H1 (cell line): ENCODE results near the gene CPXM2. TPM values are rescaled to one million over a fixed set of nuclear protein-coding genes. Genes with fewer than 3 reads are reported as not detected.

Experiments
- CTCF ChIA-PET: fragments of 300-600 bp; sonication (Branson Sonifier 250); formaldehyde crosslinking; loops from one replicate; lab custom pipeline; 2021; ENCODE audit not compliant: partially characterized antibody; lab: Charles Lee
- POLR2A ChIA-PET: fragments of 300-600 bp; sonication (Branson Sonifier 250); formaldehyde crosslinking; loops from one replicate; lab custom pipeline; 2021; ENCODE audit warnings: inconsistent platforms; ENCODE audit not compliant: partially characterized antibody; lab: Charles Lee
- DNase-seq, 2 experiments: peaks; one replicate each; pipeline versions ENCODE4 v3.0.0 to v3.0.0-alpha.2; 2010 to 2022; ENCODE audit warnings: low spot score in 2 of 2, low read depth in 1 of 2, mixed read lengths in 1 of 2
- FAIRE-seq: peaks from 2 replicates; lab custom pipeline; 2011; peaks lifted over from hg19 to GRCh38; lab: Jason Lieb, UNC
- H2AFZ ChIP-seq: 2 replicates; pipeline ENCODE4 v1.8.1; 2012; ENCODE audit warnings: low read length, inconsistent platforms
- H2AK5ac ChIP-seq: 2 replicates; pipeline ENCODE4 v1.6.1; 2013; ENCODE audit warnings: low read depth, low read length
- H2BK120ac ChIP-seq: replicated peaks from 2 replicates; pipeline ENCODE3; 2013; ENCODE audit warnings: low read depth, low read length, inconsistent platforms
- H2BK12ac ChIP-seq: 2 replicates; pipeline ENCODE4 v1.6.1; 2013; ENCODE audit warnings: low read depth, low read length
- H2BK15ac ChIP-seq: 2 replicates; pipeline ENCODE4 v1.6.1; 2013; ENCODE audit warnings: low read length
- H2BK20ac ChIP-seq: 2 replicates; pipeline ENCODE4 v1.6.1; 2013; ENCODE audit warnings: low read length
- H2BK5ac ChIP-seq: 2 replicates; pipeline ENCODE4 v1.6.1; 2013; ENCODE audit warnings: low read depth, low read length
- H3K14ac ChIP-seq: 2 replicates; pipeline ENCODE4 v1.6.1; 2013; ENCODE audit warnings: inconsistent platforms; ENCODE audit not compliant: insufficient read length
- H3K18ac ChIP-seq: 2 replicates; pipeline ENCODE4 v1.6.1; 2013; ENCODE audit warnings: low read length; ENCODE audit errors: extremely low read depth
- H3K23ac ChIP-seq: 2 replicates; pipeline ENCODE4 v1.6.1; 2013; ENCODE audit warnings: inconsistent platforms; ENCODE audit not compliant: insufficient read length
- H3K23me2 ChIP-seq: 2 replicates; pipeline ENCODE4 v1.6.1; 2013; ENCODE audit warnings: low read depth, low read length
- H3K27ac ChIP-seq: 2 replicates; pipeline ENCODE4 v1.6.1; 2011; ENCODE audit warnings: low read depth, low read length, inconsistent platforms
- H3K27me3 ChIP-seq, 4 experiments: replicated peaks in 1 of 4; 1 replicate in 1 of 4; 2 replicates in 3 of 4; pipeline versions ENCODE4 v1.6.1 to v1.8.1; 2011 to 2013; ENCODE audit warnings: low read length in 3 of 4, mild to moderate bottlenecking in 3 of 4, inconsistent platforms in 2 of 4, mixed read lengths in 2 of 4, moderate library complexity in 1 of 4; ENCODE audit not compliant: control insufficient read depth in 3 of 4, insufficient read depth in 3 of 4; ENCODE audit errors: extremely low read depth in 1 of 4
- H3K36me3 ChIP-seq, 4 experiments: 2 replicates each; pipeline versions ENCODE4 v1.6.1 to v1.8.1; 2011 to 2013; ENCODE audit warnings: mild to moderate bottlenecking in 4 of 4, low read length in 3 of 4, moderate library complexity in 2 of 4, control low read depth in 1 of 4, inconsistent platforms in 1 of 4; ENCODE audit not compliant: insufficient read depth in 4 of 4, control insufficient read depth in 2 of 4
- H3K4ac ChIP-seq: replicated peaks from 2 replicates; pipeline ENCODE3; 2013; ENCODE audit warnings: low read length, low read depth, mixed read lengths, inconsistent platforms; ENCODE audit not compliant: insufficient read length
- H3K4me1 ChIP-seq, 4 experiments: replicated peaks in 1 of 4; 1 replicate in 1 of 4; 2 replicates in 3 of 4; pipeline versions ENCODE4 v1.6.1 to v1.8.1; 2011 to 2013; ENCODE audit warnings: low read length in 3 of 4, inconsistent platforms in 2 of 4, mixed read lengths in 1 of 4; ENCODE audit not compliant: insufficient read depth in 4 of 4, control insufficient read depth in 3 of 4
- H3K4me2 ChIP-seq, 2 experiments: 2 replicates each; pipeline versions ENCODE4 v1.6.1 to v1.8.1; 2011 to 2013; ENCODE audit warnings: low read depth in 2 of 2, low read length in 2 of 2, control low read depth in 1 of 2, inconsistent platforms in 1 of 2, mild to moderate bottlenecking in 1 of 2; ENCODE audit not compliant: insufficient read depth in 1 of 2
- H3K4me3 ChIP-seq, 4 experiments: fragments of 200-600, 300-600 bp in 1 of 4; sonication (generic), shearing (Covaris generic), sonication (Bioruptor Twin) in 1 of 4; 2 replicates each; pipeline versions ENCODE4 v1.5.1 to v1.8.1; 2011 to 2016; ENCODE audit warnings: low read length in 4 of 4, low read depth in 3 of 4, control low read depth in 2 of 4, inconsistent platforms in 2 of 4, mild to moderate bottlenecking in 2 of 4, mixed read lengths in 1 of 4, moderate library complexity in 1 of 4; ENCODE audit not compliant: insufficient read depth in 2 of 4; ENCODE audit errors: extremely low read depth in 1 of 4
- H3K56ac ChIP-seq: replicated peaks from 2 replicates; pipeline ENCODE3; 2013; ENCODE audit warnings: low read depth, mild to moderate bottlenecking, mixed read lengths, low read length, inconsistent platforms; ENCODE audit not compliant: insufficient read length
- H3K79me1 ChIP-seq: 2 replicates; pipeline ENCODE4 v1.6.1; 2013; ENCODE audit warnings: low read depth, low read length, control low read depth
- H3K79me2 ChIP-seq, 2 experiments: 2 replicates each; pipeline versions ENCODE4 v1.6.1 to v1.8.1; 2012 to 2013; ENCODE audit warnings: low read length in 2 of 2, mild to moderate bottlenecking in 2 of 2, inconsistent platforms in 1 of 2; ENCODE audit not compliant: insufficient read depth in 2 of 2, control insufficient read depth in 1 of 2
- H3K9ac ChIP-seq, 4 experiments: replicated peaks in 1 of 4; 1 replicate in 1 of 4; 2 replicates in 3 of 4; pipeline versions ENCODE4 v1.6.1 to v1.8.1; 2011 to 2013; ENCODE audit warnings: low read depth in 3 of 4, low read length in 3 of 4, control low read depth in 2 of 4, mild to moderate bottlenecking in 2 of 4, moderate library complexity in 2 of 4, inconsistent platforms in 1 of 4; ENCODE audit errors: extremely low read depth in 1 of 4
- H3K9me3 ChIP-seq, 2 experiments: 2 replicates each; pipeline versions ENCODE4 v1.6.1 to v1.8.1; 2012 to 2013; ENCODE audit warnings: mild to moderate bottlenecking in 2 of 2, moderate library complexity in 2 of 2, control low read depth in 1 of 2, inconsistent platforms in 1 of 2, low read depth in 1 of 2, low read length in 1 of 2, mixed read lengths in 1 of 2; ENCODE audit not compliant: insufficient read depth in 2 of 2
- H4K20me1 ChIP-seq, 2 experiments: replicated peaks in 1 of 2; 2 replicates each; pipeline versions ENCODE3 to v1.8.1; 2011 to 2013; ENCODE audit warnings: inconsistent platforms in 2 of 2, low read length in 2 of 2, mild to moderate bottlenecking in 1 of 2; ENCODE audit not compliant: insufficient read depth in 2 of 2, control insufficient read depth in 1 of 2
- H4K5ac ChIP-seq: 2 replicates; pipeline ENCODE4 v1.6.1; 2013; ENCODE audit warnings: low read length, low read depth, mixed read lengths, inconsistent platforms; ENCODE audit not compliant: insufficient read length
- H4K8ac ChIP-seq: 2 replicates; pipeline ENCODE4 v1.8.0; 2013; ENCODE audit warnings: mild to moderate bottlenecking, moderate library complexity, low read length, inconsistent platforms; ENCODE audit not compliant: insufficient read depth; ENCODE audit errors: extremely low read depth
- H4K91ac ChIP-seq: replicated peaks from 2 replicates; pipeline ENCODE3; 2013; ENCODE audit warnings: low read length, mixed read lengths, inconsistent platforms; ENCODE audit not compliant: insufficient read length
- BACH1 ChIP-seq: IDR thresholded peaks from 2 replicates; pipeline ENCODE4 v1.6.1; 2012; ENCODE audit warnings: low read length, improper control_type of control experiment
- CBX5 ChIP-seq: fragments of 300-800, 300-1000 bp; sonication (generic); IDR thresholded peaks from 2 replicates; pipeline ENCODE4 v1.7.1; 2016; ENCODE audit warnings: antibody characterized with exemption, low read length, low read depth
- CHD1 ChIP-seq: IDR thresholded peaks from 2 replicates; pipeline ENCODE4 v1.6.1; 2012; ENCODE audit warnings: low read depth, low read length, improper control_type of control experiment
- EZH2 ChIP-seq: fragments of 200-600 bp; sonication (generic); IDR thresholded peaks from 2 replicates; pipeline ENCODE4 v1.7.1; 2012; ENCODE audit warnings: low read depth, mild to moderate bottlenecking, moderate library complexity, low read length, inconsistent platforms; ENCODE audit not compliant: severe bottlenecking
- HDAC6 ChIP-seq: IDR thresholded peaks from one replicate; pipeline ENCODE4 v1.7.1; 2012; ENCODE audit warnings: low read depth, mild to moderate bottlenecking, inconsistent platforms, low read length, moderate library complexity
- JUN ChIP-seq: IDR thresholded peaks from 2 replicates; pipeline ENCODE4 v1.6.1; 2011; ENCODE audit warnings: low read depth, mild to moderate bottlenecking, improper control_type of control experiment, low read length
- KDM1A ChIP-seq: fragments of 200-600, 300-600 bp; sonication (generic); IDR thresholded peaks from 2 replicates; pipeline ENCODE4 v1.7.1; 2016; ENCODE audit warnings: mild to moderate bottlenecking, low read length, borderline replicate concordance
- MAFK ChIP-seq: IDR thresholded peaks from 2 replicates; pipeline ENCODE4 v1.6.1; 2012; ENCODE audit warnings: low read depth, mild to moderate bottlenecking, improper control_type of control experiment, low read length
- NANOG ChIP-seq: IDR thresholded peaks from 2 replicates; pipeline ENCODE4 v1.6.1; 2011; ENCODE audit warnings: low read length, low read depth, mild to moderate bottlenecking, inconsistent platforms; ENCODE audit not compliant: insufficient read depth, poor library complexity, severe bottlenecking
- RAD21 ChIP-seq, 2 experiments: IDR thresholded peaks in 1 of 2; conservative IDR thresholded peaks in 1 of 2; 2 replicates each; pipeline ENCODE4 v1.6.1; 2011; ENCODE audit warnings: low read depth in 2 of 2, low read length in 2 of 2, improper control_type of control experiment in 1 of 2, inconsistent platforms in 1 of 2, mild to moderate bottlenecking in 1 of 2, moderate library complexity in 1 of 2
- YY1 ChIP-seq: IDR thresholded peaks from 2 replicates; pipeline ENCODE4 v1.6.1; 2011; ENCODE audit warnings: low read depth, mild to moderate bottlenecking, low read length
- WGBS, 2 experiments: shearing (Covaris generic) in 1 of 2; methylation state at CpG; one replicate each; pipeline versions ENCODE4 v1.1.6 to v1.1.7; 2013 to 2015; ENCODE audit warnings: low lambda C conversion rate in 2 of 2, mixed read lengths in 2 of 2, inconsistent platforms in 1 of 2, low coverage in 1 of 2, missing lambda C conversion rate in 1 of 2; ENCODE audit not compliant: insufficient replicate concordance in 2 of 2, insufficient coverage in 1 of 2, insufficient read length in 1 of 2; ENCODE audit errors: extremely low coverage in 1 of 2, missing lambda C conversion rate in 1 of 2; 5-methylcytosine and 5-hydroxymethylcytosine counted together
- polyA plus RNA-seq, 7 experiments: library from polyadenylated mRNA; depleted of rRNA in 3 of 7; stranded (reverse) in 5 of 7; unstranded in 2 of 7; fragments of >200 nt in 5 of 7; fragments of 200-250 nt in 2 of 7; gene quantifications; 1 replicate in 5 of 7; 2 replicates in 1 of 7; 4 replicates in 1 of 7; pipeline versions ENCODE4 v1.2.1 to v1.2.3, GENCODE V29; 2011 to 2013; ENCODE audit warnings: missing spikeins in 2 of 7, mixed read lengths in 2 of 7
- total RNA-seq: library from RNA; stranded (reverse); fragmentation: NEBNext Ultra II Directional; extraction: Animal tissue kit (Norgen Biotek cat#: 25700); gene quantifications from 2 replicates; pipeline ENCODE4 v1.2.1, GENCODE V29; 2021
- TF ChIP-seq, protein P1 (sequence below): IDR thresholded peaks from 2 replicates; pipeline ENCODE4 v1.6.1; 2012; ENCODE audit warnings: inconsistent platforms
- TF ChIP-seq, protein P2 (sequence below): IDR thresholded peaks from 2 replicates; pipeline ENCODE4 v1.6.1; 2012; ENCODE audit warnings: inconsistent platforms

CPXM2 gene
- total and polyA plus RNA-seq, 2 of the 8 experiments (the other 6 are each of a cell fraction or from before 2014, with no cell fraction given) = 2.4 to 2.9 TPM

DNA sequence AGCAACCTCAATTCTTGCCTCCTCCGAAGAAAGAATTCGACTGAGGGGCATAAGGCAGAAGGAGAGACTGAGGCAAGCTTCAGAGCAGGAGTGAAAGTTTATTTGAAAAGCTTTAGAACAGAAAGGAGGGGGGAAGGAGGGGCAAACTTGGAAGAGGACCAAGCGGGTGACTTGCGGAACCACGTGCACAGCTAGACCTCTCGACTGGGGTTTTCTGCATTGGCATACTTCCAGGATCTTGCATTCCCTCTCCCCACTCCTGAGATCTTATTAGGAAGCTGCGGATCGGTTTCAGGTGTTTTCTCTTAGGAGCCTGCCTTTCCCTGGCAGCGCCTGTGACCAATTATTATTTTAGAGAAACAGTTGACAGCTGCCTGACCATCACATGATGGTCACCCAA is 20.3 kb upstream of the CPXM2 start:
- no peak overlapping the region for H3K9ac ChIP-seq
- no peak overlapping the region for H2BK12ac ChIP-seq
- peaks cover 1% of the 10 kb centered on the region; the same call in 1 of the 2 replicates for H3K23me2 ChIP-seq
- H4K5ac ChIP-seq = no peak overlapping the region
- H3K27me3 ChIP-seq = peaks cover 0 to under 1% (median 0%) of the 10 kb centered on the region in 4 experiments; a peak in 1 of 7 replicates
- no peak overlapping the region for H2BK20ac ChIP-seq
- H2BK5ac ChIP-seq = no peak overlapping the region
- no peak overlapping the region for H3K4ac ChIP-seq
- H3K23ac ChIP-seq = no peak overlapping the region
- H3K56ac ChIP-seq = no peak overlapping the region
- no peak overlapping the region for H2BK15ac ChIP-seq
- no peak overlapping the region for H2AFZ ChIP-seq
- no peak overlapping the region for H3K4me3 ChIP-seq
- POLR2A ChIA-PET = no interaction called here
- H2BK120ac ChIP-seq = no peak overlapping the region
- no peak for FAIRE-seq
- no peak overlapping the region for H3K18ac ChIP-seq
- peaks cover 2 to 14% (median 5%) of the 10 kb centered on the region in 4 experiments for H3K4me1 ChIP-seq
- CTCF ChIA-PET = interaction anchor here (0.8 to 5.4 kb wide), 7 partner anchors 8 to 248 kb away, joined by 3 to 24 read pairs (median 5); no protein-coding TSS in a partner anchor
- DNase-seq = no peak
- no peaks in the 10 kb centered on the region for H3K36me3 ChIP-seq
- H4K20me1 ChIP-seq = no peaks in the 10 kb centered on the region
- no peak overlapping the region for H4K91ac ChIP-seq
- no peaks in the 10 kb centered on the region for H3K9me3 ChIP-seq
- no peaks in the 10 kb centered on the region for H3K79me2 ChIP-seq
- H3K4me2 ChIP-seq = no peak overlapping the region
- no peaks in the 10 kb centered on the region for H3K79me1 ChIP-seq
- H2AK5ac ChIP-seq = peak overlapping the region; percentile 53; the same call in 1 of the 2 replicates
- no peak overlapping the region for H3K27ac ChIP-seq
- H4K8ac ChIP-seq = no peak overlapping the region
- 95% methylated on average over 9 of the region's 9 CpGs; no CpG with 5 or more reads in 1 of the 2 experiments for WGBS, 2 experiments
- H3K14ac ChIP-seq = no peak overlapping the region
- TF ChIP-seq CBX5 (no peak), MAFK (no peak), BACH1 (no peak), CHD1 (no peak), YY1 (no peak), HDAC6 (no peak), RAD21 (IDR thresholded peaks at IDR 0.05 in 1 of 2, conservative IDR thresholded peaks at IDR 0.05 in 1 of 2; ENCODE audit: low read depth in 2 of 2, low read length in 2 of 2) (no peak), KDM1A (no peak), EZH2 (no peak), NANOG (no peak), JUN (no peak)
- TF ChIP-seq, protein P1, sequence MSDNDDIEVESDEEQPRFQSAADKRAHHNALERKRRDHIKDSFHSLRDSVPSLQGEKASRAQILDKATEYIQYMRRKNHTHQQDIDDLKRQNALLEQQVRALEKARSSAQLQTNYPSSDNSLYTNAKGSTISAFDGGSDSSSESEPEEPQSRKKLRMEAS = no peak
- TF ChIP-seq, protein P2, sequence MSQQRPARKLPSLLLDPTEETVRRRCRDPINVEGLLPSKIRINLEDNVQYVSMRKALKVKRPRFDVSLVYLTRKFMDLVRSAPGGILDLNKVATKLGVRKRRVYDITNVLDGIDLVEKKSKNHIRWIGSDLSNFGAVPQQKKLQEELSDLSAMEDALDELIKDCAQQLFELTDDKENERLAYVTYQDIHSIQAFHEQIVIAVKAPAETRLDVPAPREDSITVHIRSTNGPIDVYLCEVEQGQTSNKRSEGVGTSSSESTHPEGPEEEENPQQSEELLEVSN = no peak
